Large intestine (tissue), 3 donors: Measurements from ENCODE around the gene C12orf57. TPM values are rescaled to one million over a fixed set of nuclear protein-coding genes. Genes with fewer than 3 reads are reported as not detected.
A peak's percentile ranks its signal among the peaks of the same experiment; 100 is the strongest.

Experiments
- DNase-seq, 2 donors: peaks; one replicate each; pipeline versions ENCODE4 v3.0.0 to v3.0.0-alpha.2; 2013
- H3K27ac ChIP-seq: one replicate; pipeline ENCODE4 v1.5.1; 2013; ENCODE audit warnings: low read length
- H3K27me3 ChIP-seq: 2 replicates; pipeline ENCODE4 v1.6.1; 2013; ENCODE audit warnings: low read length; ENCODE audit not compliant: control insufficient read depth, insufficient read depth
- H3K36me3 ChIP-seq: 2 replicates; pipeline ENCODE4 v1.6.1; 2013; ENCODE audit warnings: low read length; ENCODE audit not compliant: control insufficient read depth, insufficient read depth
- H3K4me1 ChIP-seq: one replicate; pipeline ENCODE4 v1.6.1; 2013; ENCODE audit warnings: low read length; ENCODE audit not compliant: control insufficient read depth, insufficient read depth
- H3K4me3 ChIP-seq: one replicate; pipeline ENCODE4 v1.5.1; 2013; ENCODE audit warnings: low read length
- H3K9me3 ChIP-seq: one replicate; pipeline ENCODE4 v1.6.1; 2013; ENCODE audit warnings: mild to moderate bottlenecking, low read depth, low read length, moderate library complexity; ENCODE audit not compliant: control insufficient read depth
- WGBS: methylation state at CpG from one replicate; pipeline ENCODE4 v1.1.5; 2013; ENCODE audit warnings: low lambda C conversion rate; ENCODE audit not compliant: insufficient coverage; 5-methylcytosine and 5-hydroxymethylcytosine counted together
- polyA plus RNA-seq: library from polyadenylated mRNA; unstranded; fragments of 120-200 nt; gene quantifications from one replicate; pipeline ENCODE4 v1.2.1, GENCODE V29; 2013

C12orf57 gene
- polyA plus RNA-seq, 1 donor = 141 TPM

DNA sequence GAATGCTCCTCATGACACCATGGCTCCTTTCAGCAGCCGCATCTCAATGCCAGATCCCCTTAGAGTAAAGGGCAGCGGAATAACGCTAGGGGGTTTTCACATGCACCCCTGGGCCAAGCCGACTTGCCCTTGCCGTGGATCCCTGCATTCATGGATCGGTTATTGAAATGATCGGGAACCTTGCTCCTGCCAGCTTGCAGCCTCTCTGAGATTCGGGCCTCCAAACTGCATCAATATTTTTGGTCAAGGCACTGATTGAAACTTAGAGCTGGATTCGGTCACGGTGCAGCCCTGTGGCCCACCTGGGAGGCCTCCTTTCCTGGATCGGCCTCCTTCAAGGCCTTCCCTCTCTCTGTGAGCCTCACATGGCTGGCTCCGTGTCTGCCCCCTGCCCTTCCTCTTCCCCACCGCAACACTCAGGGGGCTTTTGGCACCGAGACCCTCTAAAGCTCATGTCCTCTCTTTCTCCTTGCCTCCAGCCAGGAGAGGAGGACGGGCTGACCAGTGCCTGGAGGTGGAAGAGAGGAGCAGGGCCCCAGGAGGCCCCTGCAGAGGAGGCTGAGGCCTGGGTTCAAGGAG lies 9.1 kb downstream of the C12orf57 start:
- no peaks in the 10 kb centered on the region for H3K4me1 ChIP-seq
- no peak for DNase-seq
- peak overlapping the region; percentile 20 for H3K27ac ChIP-seq
- no peaks in the 10 kb centered on the region for H3K27me3 ChIP-seq
- no peaks in the 10 kb centered on the region for H3K9me3 ChIP-seq
- H3K4me3 ChIP-seq = peak overlapping the region; percentile 38
- H3K36me3 ChIP-seq = peaks cover 21% of the 10 kb centered on the region
- WGBS = 100% methylated on average over 1 of the region's 15 CpGs

- Histone ChIP-seq H3K9me3 (no peaks in the 10 kb centered on the region), H3K4me3 (peak overlapping the region; percentile 38), H3K36me3 (peaks cover 23% of the 10 kb centered on the region), H3K27me3 (no peaks in the 10 kb centered on the region), H3K4me1 (no peaks in the 10 kb centered on the region), H3K27ac (peak overlapping the region; percentile 23)
- DNase-seq = no peak
- no CpG with 5 or more reads among the region's 24 CpGs for WGBS
Observed at GRCh38 chr12:6953442-6954315, 9.9 kb downstream of the C12orf57 start.

DNA sequence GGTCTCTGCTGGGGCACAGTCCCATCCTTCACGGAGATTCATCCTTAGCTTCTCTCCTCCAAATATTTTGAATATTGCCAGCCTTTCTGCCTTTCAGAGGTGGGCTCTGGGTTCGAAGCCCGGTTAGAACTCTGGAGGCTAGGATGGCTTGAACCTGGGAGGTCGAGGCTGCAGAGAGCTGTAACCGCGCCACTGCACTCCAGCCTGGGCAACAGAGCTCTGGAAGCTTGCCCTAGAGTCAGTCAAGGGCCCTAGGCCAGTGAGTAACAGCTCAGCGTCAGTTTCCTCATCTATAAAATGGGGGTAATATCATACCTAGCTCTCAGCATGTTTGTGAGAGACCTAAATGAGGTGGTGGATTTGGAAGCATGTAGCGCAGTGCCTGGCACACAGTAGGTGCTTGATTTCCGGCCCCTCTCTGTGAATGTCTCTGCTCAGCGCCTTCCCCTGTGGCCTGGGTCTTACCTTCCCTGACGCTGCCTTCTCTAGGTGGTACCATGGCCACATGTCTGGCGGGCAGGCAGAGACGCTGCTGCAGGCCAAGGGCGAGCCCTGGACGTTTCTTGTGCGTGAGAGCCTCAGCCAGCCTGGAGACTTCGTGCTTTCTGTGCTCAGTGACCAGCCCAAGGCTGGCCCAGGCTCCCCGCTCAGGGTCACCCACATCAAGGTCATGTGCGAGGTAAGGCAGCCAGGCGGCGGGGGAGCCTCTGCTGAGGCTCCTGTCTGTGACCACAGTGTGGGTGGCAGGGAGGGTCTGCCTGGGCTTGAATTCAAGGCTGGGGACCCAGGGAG lies 10.7 kb downstream of the C12orf57 start:
- no CpG with 5 or more reads among the region's 21 CpGs for WGBS
- no peaks in the 10 kb centered on the region for H3K4me1 ChIP-seq

GRCh38 chr12:6955108-6956020 lies 11.5 kb downstream of the C12orf57 start:
- Histone ChIP-seq H3K4me3 (no peak overlapping the region), H3K36me3 (peaks cover 23% of the 10 kb centered on the region), H3K9me3 (no peaks in the 10 kb centered on the region), H3K4me1 (peaks cover 2% of the 10 kb centered on the region), H3K27ac (no peak overlapping the region), H3K27me3 (no peaks in the 10 kb centered on the region)
- WGBS = no CpG with 5 or more reads among the region's 22 CpGs
- no peak for DNase-seq

More for the DNA sequence above, 10.7 kb downstream of the C12orf57 start:
- Histone ChIP-seq H3K9me3 (no peaks in the 10 kb centered on the region), H3K27me3 (no peaks in the 10 kb centered on the region), H3K4me3 (no peak overlapping the region), H3K27ac (peak overlapping the region; percentile 23), H3K36me3 (peaks cover 23% of the 10 kb centered on the region)
- DNase-seq = no peak

DNA sequence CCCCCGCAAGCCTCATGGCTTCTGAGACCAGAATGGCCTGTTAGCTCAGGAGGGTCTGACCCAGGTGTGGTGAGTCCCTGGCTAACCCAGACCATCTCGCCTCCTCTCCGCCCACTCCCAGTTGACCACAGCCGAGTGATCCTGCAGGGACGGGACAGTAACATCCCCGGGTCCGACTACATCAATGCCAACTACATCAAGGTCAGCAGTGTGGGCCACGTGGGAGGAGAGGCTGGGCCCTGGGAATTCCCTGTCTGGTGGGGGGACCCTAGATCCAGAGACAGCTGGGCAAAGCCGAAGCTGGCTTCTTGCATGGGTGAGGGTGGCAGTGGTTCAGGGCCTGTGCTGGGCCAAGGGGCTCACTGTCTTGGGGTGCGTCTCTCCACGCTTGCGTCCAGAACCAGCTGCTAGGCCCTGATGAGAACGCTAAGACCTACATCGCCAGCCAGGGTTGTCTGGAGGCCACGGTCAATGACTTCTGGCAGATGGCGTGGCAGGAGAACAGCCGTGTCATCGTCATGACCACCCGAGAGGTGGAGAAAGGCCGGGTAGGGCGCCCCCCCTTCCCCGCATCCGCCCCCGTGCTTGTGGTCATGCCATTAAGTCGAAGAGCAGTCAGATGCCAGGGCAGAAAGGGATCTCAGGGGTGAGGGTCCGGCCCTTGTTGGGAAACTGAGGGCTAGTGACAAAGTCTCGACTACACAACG lies 12.4 kb downstream of the C12orf57 start:
- no peak for DNase-seq
- Histone ChIP-seq H3K9me3 (no peaks in the 10 kb centered on the region), H3K4me1 (peaks cover 9% of the 10 kb centered on the region), H3K27ac (no peak overlapping the region), H3K27me3 (no peaks in the 10 kb centered on the region), H3K4me3 (no peak overlapping the region), H3K36me3 (peaks cover 23% of the 10 kb centered on the region)
- no CpG with 5 or more reads among the region's 28 CpGs for WGBS

- WGBS = no CpG with 5 or more reads among the region's 20 CpGs
- peaks cover 18% of the 10 kb centered on the region for H3K4me1 ChIP-seq
Observed at GRCh38 chr12:6957151-6957701, 13.4 kb downstream of the C12orf57 start.

DNA sequence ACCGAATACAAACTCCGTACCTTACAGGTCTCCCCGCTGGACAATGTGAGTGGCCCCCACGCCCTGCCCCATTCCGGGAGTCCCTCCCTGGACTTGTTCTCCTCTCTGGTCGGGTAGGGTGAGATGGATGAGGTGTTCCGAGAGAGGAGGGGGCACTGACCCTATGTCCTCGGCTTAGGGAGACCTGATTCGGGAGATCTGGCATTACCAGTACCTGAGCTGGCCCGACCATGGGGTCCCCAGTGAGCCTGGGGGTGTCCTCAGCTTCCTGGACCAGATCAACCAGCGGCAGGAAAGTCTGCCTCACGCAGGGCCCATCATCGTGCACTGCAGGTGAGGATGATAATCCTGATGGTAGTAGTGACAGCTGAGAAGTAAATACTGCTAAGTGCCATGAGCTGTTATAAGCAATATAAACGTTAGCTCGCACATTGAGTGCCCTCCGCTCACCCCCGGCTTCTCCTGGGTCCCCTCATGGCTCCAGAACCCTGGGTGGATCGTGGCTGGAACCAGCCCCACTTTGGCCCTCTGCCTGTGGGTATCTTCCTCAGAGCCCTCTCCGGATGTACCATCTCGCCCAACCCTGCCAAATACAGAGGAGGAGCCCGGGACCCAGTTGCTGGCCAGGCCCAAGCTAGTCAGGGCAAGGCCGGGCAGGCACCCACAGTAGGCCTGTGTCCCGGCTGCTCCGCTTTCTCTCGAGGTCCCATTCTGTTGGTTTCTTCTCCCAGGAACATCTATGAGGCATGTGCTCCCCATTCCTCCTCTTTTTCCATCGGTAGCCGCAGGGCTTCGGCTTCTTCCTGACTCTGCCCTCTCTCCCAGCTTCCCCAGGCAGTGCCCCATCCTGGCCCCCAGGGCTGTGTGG lies 14.2 kb downstream of the C12orf57 start:
- Histone ChIP-seq H3K36me3 (peaks cover 23% of the 10 kb centered on the region), H3K9me3 (no peaks in the 10 kb centered on the region), H3K27ac (no peak overlapping the region), H3K4me3 (no peak overlapping the region), H3K4me1 (peaks cover 18% of the 10 kb centered on the region), H3K27me3 (no peaks in the 10 kb centered on the region)
- no peak for DNase-seq
- WGBS = no CpG with 5 or more reads among the region's 28 CpGs

More at GRCh38 chr12:6957151-6957701, 13.4 kb downstream of the C12orf57 start:
- Histone ChIP-seq H3K27me3 (no peaks in the 10 kb centered on the region), H3K9me3 (no peaks in the 10 kb centered on the region), H3K36me3 (peaks cover 23% of the 10 kb centered on the region), H3K27ac (no peak overlapping the region), H3K4me3 (no peak overlapping the region)
- no peak for DNase-seq

- H3K27ac ChIP-seq = peak overlapping the region; percentile 8
- H3K9me3 ChIP-seq = no peaks in the 10 kb centered on the region
- no peaks in the 10 kb centered on the region for H3K27me3 ChIP-seq
- no CpG with 5 or more reads among the region's 10 CpGs for whole genome bisulfite sequencing
- H3K4me1 ChIP-seq = peaks cover 18% of the 10 kb centered on the region
- H3K4me3 ChIP-seq = no peak overlapping the region
- DNase-seq = no peak
- H3K36me3 ChIP-seq = peaks cover 23% of the 10 kb centered on the region
Observed at GRCh38 chr12:6958609-6959057, 14.8 kb downstream of the C12orf57 start.
